Right cardiac atrium (tissue), 5 donors: Measurements from ENCODE around the gene CPNE4. TPM values are rescaled to one million over a fixed set of nuclear protein-coding genes. Genes with fewer than 3 reads are reported as not detected.
A peak's percentile ranks its signal among the peaks of the same experiment; 100 is the strongest.

Source experiments
- ATAC-seq, 2 donors: fragments of 200-7000 bp; cut with Tn5 transposase; one replicate each; pipeline versions ENCODE4 v1.8.0 to v1.9.1; 2020; ENCODE audit warnings: moderate library complexity in 2 of 2, mild to moderate bottlenecking in 1 of 2
- DNase-seq, 3 donors: peaks; one replicate each; pipeline ENCODE4 v3.0.0-alpha.2; 2020
- H3K27ac ChIP-seq: one replicate; pipeline ENCODE4 v1.5.1; 2013; ENCODE audit warnings: mild to moderate bottlenecking, low read length, control low read depth, moderate library complexity
- H3K27me3 ChIP-seq: one replicate; pipeline ENCODE4 v1.6.1; 2013; ENCODE audit not compliant: control insufficient read depth, insufficient read depth
- H3K4me1 ChIP-seq: one replicate; pipeline ENCODE4 v1.6.1; 2013; ENCODE audit warnings: low read length; ENCODE audit not compliant: control insufficient read depth, insufficient read depth
- H3K4me3 ChIP-seq: one replicate; pipeline ENCODE4 v1.5.1; 2013; ENCODE audit warnings: low read length, control low read depth
- H3K9me3 ChIP-seq: one replicate; pipeline ENCODE4 v1.6.1; 2013; ENCODE audit warnings: low read length; ENCODE audit not compliant: control insufficient read depth
- WGBS: extraction: QIAGEN DNeasy Blood & Tissue Kit; methylation state at CpG from one replicate; pipeline ENCODE4 v1.1.7; 2013; 5-methylcytosine and 5-hydroxymethylcytosine counted together
- intact Hi-C, 4 donors: fragments of 100-400 bp; cut with DNase I; formaldehyde crosslinking; loops; one replicate each; pipeline versions ENCODE4 v1.11.0 to v1.14.0; 2022 to 2023
- polyA plus RNA-seq: library from polyadenylated mRNA; stranded (reverse); fragments of 200-250 nt; gene quantifications from one replicate; pipeline ENCODE4 v1.2.3, GENCODE V29; 2013
- total RNA-seq, 4 donors: library from RNA; stranded (reverse); fragmentation: NEBNext Ultra II Directional; extraction: Animal tissue kit (Norgen Biotek cat#: 25700); gene quantifications; one replicate each; pipeline ENCODE4 v1.2.1, GENCODE V29; 2021
- donor health status: healthy with polysubstance abuse.
- donor health status: DM: no; HTN: yes; CAD: no.
- donor health status: DM: no; HTN: no; CAD: no.
- donor health status: DM: no; HTN: yes; CAD: no; lungs with severe emphysema.
- donor health status: DM: yes; HTN: yes; CAD: no.

Gene CPNE4
- total and polyA plus RNA-seq, 5 donors = 0.79 to 9.6 (median 2.1) TPM

DNA sequence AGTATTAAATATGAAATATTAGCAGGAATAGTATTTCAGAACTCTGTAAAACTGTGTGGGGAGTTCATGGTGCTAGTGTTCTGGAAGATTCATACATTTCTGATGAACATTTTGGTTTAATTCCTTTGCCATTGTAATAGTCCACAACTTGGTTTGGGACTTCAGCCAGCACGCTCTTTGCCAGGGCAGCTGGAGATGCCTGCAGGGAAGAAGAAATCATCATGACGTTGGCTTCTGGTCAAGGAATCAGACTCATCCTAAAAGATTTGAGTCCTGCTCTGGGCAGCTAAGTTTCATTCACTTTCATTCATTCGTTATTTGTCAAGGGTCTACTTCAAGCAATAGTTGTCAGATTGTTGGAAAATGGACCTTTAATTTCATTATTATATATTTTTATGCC is 499.7 kb downstream of the CPNE4 start:
- DNase-seq = no peak
- no peaks in the 10 kb centered on the region for H3K27me3 ChIP-seq
- intact Hi-C loops = no loop called here
- no peak overlapping the region for H3K27ac ChIP-seq
- no peak for ATAC-seq
- no peak overlapping the region for H3K4me3 ChIP-seq
- H3K9me3 ChIP-seq = no peaks in the 10 kb centered on the region
- no peaks in the 10 kb centered on the region for H3K4me1 ChIP-seq
- 72% methylated on average over 3 of the region's 3 CpGs for WGBS

GRCh38 chr3:131532645-131533044 is 502.2 kb downstream of the CPNE4 start:
- intact Hi-C loops = no loop called here
- H3K27ac ChIP-seq = no peak overlapping the region
- no peak for DNase-seq

GRCh38 chr3:131530843-131531242 is 504.0 kb downstream of the CPNE4 start:
- 66% methylated on average over 1 of the region's 1 CpG for WGBS
- H3K9me3 ChIP-seq = no peaks in the 10 kb centered on the region
- no peak overlapping the region for H3K27ac ChIP-seq
- no peak overlapping the region for H3K4me3 ChIP-seq
- no peak for DNase-seq
- ATAC-seq = no peak
- no peaks in the 10 kb centered on the region for H3K4me1 ChIP-seq
- intact Hi-C loops = no loop called here
- H3K27me3 ChIP-seq = no peaks in the 10 kb centered on the region

More at GRCh38 chr3:131532645-131533044, 502.2 kb downstream of the CPNE4 start:
- Histone ChIP-seq H3K4me1 (no peaks in the 10 kb centered on the region), H3K4me3 (no peak overlapping the region), H3K27me3 (no peaks in the 10 kb centered on the region), H3K9me3 (no peaks in the 10 kb centered on the region)
- ATAC-seq = no peak

GRCh38 chr3:131530388-131530787 is 504.4 kb downstream of the CPNE4 start:
- intact Hi-C loops = no loop called here
- no peaks in the 10 kb centered on the region for H3K9me3 ChIP-seq
- 72% methylated on average over 1 of the region's 1 CpG for WGBS
- no peaks in the 10 kb centered on the region for H3K4me1 ChIP-seq
- no peak for DNase-seq
- H3K27me3 ChIP-seq = no peaks in the 10 kb centered on the region
- ATAC-seq = no peak
- H3K4me3 ChIP-seq = no peak overlapping the region
- no peak overlapping the region for H3K27ac ChIP-seq

DNA sequence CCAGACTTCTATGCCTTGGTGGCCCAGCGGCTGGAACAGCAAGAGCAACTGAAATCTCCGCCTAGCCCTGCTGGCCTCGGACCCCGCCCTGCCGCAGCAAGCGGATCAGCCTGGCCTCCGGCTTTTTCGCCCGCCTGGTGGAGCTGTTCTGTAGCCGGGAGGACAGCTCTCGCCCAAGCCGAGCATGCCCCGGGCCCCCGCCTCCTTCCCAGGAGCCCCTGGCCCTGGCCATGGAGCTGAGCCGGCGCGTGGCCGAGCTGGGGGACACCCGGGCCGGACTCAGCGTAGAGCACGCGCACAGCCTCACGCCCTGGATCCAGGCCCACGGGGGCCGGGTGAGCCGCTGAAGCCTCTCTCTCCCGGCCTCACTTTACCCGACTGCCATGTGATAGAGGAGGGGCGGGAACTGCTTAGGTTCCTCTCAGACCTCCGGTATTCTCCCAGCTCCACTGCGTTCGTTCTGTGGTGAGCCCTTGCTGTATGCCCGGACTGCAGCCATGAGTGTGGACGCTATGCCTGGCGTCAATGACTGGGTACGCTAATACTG is 507.9 kb downstream of the CPNE4 start:
- Histone ChIP-seq H3K27ac (no peak overlapping the region), H3K9me3 (no peaks in the 10 kb centered on the region), H3K4me3 (peak overlapping the region; percentile 26), H3K27me3 (no peaks in the 10 kb centered on the region), H3K4me1 (no peaks in the 10 kb centered on the region)
- DNase-seq = peak; percentile 66 to 82 (median 81)
- 9% methylated on average over 37 of the region's 37 CpGs for WGBS
- peak; percentile 93 to 94 for ATAC-seq
- intact Hi-C loops = no loop called here

DNA sequence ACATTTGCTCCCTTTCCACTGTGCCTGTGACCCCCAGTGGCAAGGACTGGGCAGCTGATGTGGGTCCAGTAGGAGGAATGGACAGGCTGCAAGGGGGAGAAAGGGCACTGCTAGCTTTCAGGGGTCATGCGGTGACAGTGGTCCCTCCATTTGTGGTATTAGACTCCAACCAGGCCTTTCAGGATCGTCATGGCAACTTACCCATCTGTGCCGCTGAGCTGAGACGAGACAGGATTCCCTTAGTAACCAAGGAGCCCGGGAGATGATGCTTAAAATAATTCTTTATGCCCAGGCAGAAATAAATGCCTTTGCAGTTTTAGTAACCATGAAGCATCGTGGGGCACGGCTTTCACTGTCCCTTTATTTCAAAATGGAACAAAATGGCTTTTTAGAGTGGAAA is 516.1 kb downstream of the CPNE4 start:
- Histone ChIP-seq H3K27ac (no peak overlapping the region), H3K27me3 (no peaks in the 10 kb centered on the region), H3K4me1 (no peaks in the 10 kb centered on the region), H3K4me3 (no peak overlapping the region), H3K9me3 (no peaks in the 10 kb centered on the region)
- WGBS = 83% methylated on average over 7 of the region's 7 CpGs
- intact Hi-C loops = no loop called here
- ATAC-seq (no peak), DNase-seq (no peak)

DNA sequence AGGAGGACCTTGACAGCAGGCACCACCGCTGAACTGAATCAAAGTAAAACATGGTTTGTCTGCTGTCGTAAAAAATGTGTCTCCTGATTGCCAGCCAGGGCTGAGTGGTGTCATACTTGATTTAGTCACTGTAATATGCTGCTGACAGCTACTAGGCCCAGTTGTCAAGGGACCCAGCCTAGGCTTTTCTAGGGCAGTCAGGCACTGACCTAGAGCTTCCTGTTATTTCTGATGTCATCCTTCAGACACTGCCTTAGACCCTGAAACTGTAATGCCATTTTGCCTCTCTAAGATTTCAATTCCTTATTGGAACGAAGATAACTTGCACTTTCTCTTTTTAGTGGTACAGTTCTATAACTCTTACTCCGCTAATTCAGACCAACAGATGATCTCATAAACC is 529.4 kb downstream of the CPNE4 start:
- ATAC-seq = peak in 1 of 2 donors; percentile 31
- H3K27ac ChIP-seq = no peak overlapping the region
- H3K9me3 ChIP-seq = no peaks in the 10 kb centered on the region
- H3K4me1 ChIP-seq = no peaks in the 10 kb centered on the region
- intact Hi-C loops = loop anchor here in 1 of 4 donors (10.0 kb wide), 1 partner anchor 121 kb away; the partner anchor contains the start of gene NUDT16
- no peak for DNase-seq
- no peak overlapping the region for H3K4me3 ChIP-seq
- WGBS = 71% methylated on average over 4 of the region's 4 CpGs
- no peaks in the 10 kb centered on the region for H3K27me3 ChIP-seq

GRCh38 chr3:131503320-131503635 is 531.5 kb downstream of the CPNE4 start:
- no peaks in the 10 kb centered on the region for H3K4me1 ChIP-seq
- H3K27me3 ChIP-seq = no peaks in the 10 kb centered on the region
- H3K9me3 ChIP-seq = no peaks in the 10 kb centered on the region
- intact Hi-C loops = loop anchor here in 1 of 4 donors (10.0 kb wide), 1 partner anchor 118 kb away; the partner anchor contains the start of gene NUDT16
- H3K27ac ChIP-seq = no peak overlapping the region
- ATAC-seq = peak in 1 of 2 donors; percentile 11
- peak overlapping the region; percentile 66 for H3K4me3 ChIP-seq
- DNase-seq = peak in 1 of 3 donors; percentile 12

DNA sequence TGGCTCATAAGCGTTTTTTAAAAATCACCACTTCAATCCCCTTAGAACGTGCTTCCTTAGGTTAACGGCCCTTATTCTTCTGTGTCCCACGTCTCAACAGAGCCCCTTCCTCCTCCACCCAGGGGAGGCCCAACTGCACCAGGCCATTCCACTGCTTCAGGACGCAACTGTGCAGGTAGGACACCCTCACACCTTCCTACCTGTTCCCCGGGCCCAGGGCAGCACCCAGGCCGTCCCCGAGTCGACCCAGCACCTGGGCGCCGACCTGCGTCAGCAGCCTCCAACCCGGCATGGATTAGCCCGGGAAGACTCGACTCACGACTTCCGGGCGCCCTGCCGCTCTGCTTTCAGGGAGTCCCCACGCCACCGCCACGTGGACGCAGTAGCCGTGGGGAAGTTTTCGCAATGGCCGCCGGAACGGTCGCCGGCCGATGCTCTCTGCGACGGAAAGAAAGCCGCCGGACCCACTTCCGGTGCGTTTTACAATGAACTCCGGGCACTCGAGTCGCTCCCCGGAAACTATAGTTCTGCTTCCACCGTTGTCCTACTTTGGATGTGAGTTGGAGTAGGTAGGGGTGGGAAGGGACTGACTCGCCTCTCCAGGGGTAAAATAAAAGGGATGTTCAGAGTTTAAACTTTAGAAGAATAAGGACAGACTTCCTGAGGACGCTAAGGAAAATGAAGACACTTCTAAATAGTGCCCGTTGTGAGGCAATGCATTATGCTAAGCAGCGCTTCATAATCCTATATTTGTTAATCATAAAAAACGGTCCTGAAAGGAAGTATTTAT is 532.1 kb downstream of the CPNE4 start, which contains the start of gene MRPL3:
TSS of gene MRPL3 (minus strand) at position 442 of the 790 bp plus-strand sequence. CDS start at position 292, 150 bp downstream.
- intact Hi-C loops = loop anchor here in 1 of 4 donors (10.0 kb wide), 1 partner anchor 118 kb away; the partner anchor contains the start of gene NUDT16
- Histone ChIP-seq H3K4me3 (peak within 1 kb of the TSS; percentile 66), H3K27me3 (no peaks in the 10 kb centered on the region), H3K4me1 (no peaks in the 10 kb centered on the region), H3K9me3 (no peaks in the 10 kb centered on the region), H3K27ac (peak within 1 kb of the TSS; percentile 61)
- ATAC-seq (peak; percentile 97), DNase-seq (peak; percentile 90 to 94 (median 93))
- WGBS = 2% methylated on average over 47 of the region's 47 CpGs

GRCh38 chr3:131501949-131502348 is 532.9 kb downstream of the CPNE4 start:
- 43% methylated on average over 2 of the region's 2 CpGs for WGBS
- H3K27ac ChIP-seq = no peak overlapping the region
- ATAC-seq = no peak
- peak overlapping the region; percentile 66 for H3K4me3 ChIP-seq
- H3K4me1 ChIP-seq = no peaks in the 10 kb centered on the region
- H3K9me3 ChIP-seq = no peaks in the 10 kb centered on the region
- DNase-seq = no peak
- no peaks in the 10 kb centered on the region for H3K27me3 ChIP-seq
- intact Hi-C loops = loop anchor here in 1 of 4 donors (10.0 kb wide), 1 partner anchor 117 kb away; the partner anchor contains the start of gene NUDT16

- H3K4me3 ChIP-seq = no peak overlapping the region
- intact Hi-C loops = no loop called here
- no peaks in the 10 kb centered on the region for H3K27me3 ChIP-seq
- H3K4me1 ChIP-seq = no peaks in the 10 kb centered on the region
- no peak for ATAC-seq
- WGBS = 96% methylated on average over 1 of the region's 1 CpG
- DNase-seq = no peak
- no peaks in the 10 kb centered on the region for H3K9me3 ChIP-seq
- H3K27ac ChIP-seq = no peak overlapping the region
These were observed 540.1 kb downstream of the CPNE4 start for GRCh38 chr3:131494706-131495105.
